GM12891 (cell line): ENCODE measurements around the gene FER.

Experiments
- POLR2A ChIP-seq: IDR thresholded peaks from 2 replicates; pipeline ENCODE4 v1.6.1; 2011; ENCODE audit warnings: low read depth, low read length, control low read depth
- POLR2AphosphoS5 ChIP-seq: IDR thresholded peaks from 2 replicates; pipeline ENCODE4 v1.6.1; 2011; ENCODE audit warnings: low read depth, low read length, control low read depth
- POU2F2 ChIP-seq: IDR thresholded peaks from 2 replicates; pipeline ENCODE4 v1.6.1; 2011; ENCODE audit warnings: low read depth, mild to moderate bottlenecking, control low read depth, low read length, moderate library complexity
- SPI1 ChIP-seq: IDR thresholded peaks from 2 replicates; pipeline ENCODE4 v1.6.1; 2011; ENCODE audit warnings: low read depth, low read length, control low read depth
- TAF1 ChIP-seq: IDR thresholded peaks from 2 replicates; pipeline ENCODE4 v1.6.1; 2011; ENCODE audit warnings: low read depth, low read length, control low read depth

- no peak for TF ChIP-seq POLR2A
- TF ChIP-seq POLR2AphosphoS5, result no peak
- TF ChIP-seq TAF1, result no peak
- TF ChIP-seq POU2F2, result no peak
- TF ChIP-seq SPI1, result no peak
Observed at GRCh38 chr5:109218818-109219217, 471.1 kb downstream of the FER start.
